Loucy (cell line): Measurements from ENCODE around the gene AGPAT1.

Experiments used
- EZH2phosphoT487 ChIP-seq: fragments of 200-600 bp; IDR thresholded peaks from 2 replicates; pipeline ENCODE4 v1.6.1; 2018; ENCODE audit warnings: antibody characterized with exemption, mild to moderate bottlenecking, moderate library complexity, borderline replicate concordance
- TF ChIP-seq, protein P1 (sequence below): fragments of 200-600 bp; sonication (generic); conservative IDR thresholded peaks from 2 replicates; pipeline ENCODE4 v1.5.1; 2014; ENCODE audit warnings: mild to moderate bottlenecking, antibody characterized with exemption, low read length

DNA sequence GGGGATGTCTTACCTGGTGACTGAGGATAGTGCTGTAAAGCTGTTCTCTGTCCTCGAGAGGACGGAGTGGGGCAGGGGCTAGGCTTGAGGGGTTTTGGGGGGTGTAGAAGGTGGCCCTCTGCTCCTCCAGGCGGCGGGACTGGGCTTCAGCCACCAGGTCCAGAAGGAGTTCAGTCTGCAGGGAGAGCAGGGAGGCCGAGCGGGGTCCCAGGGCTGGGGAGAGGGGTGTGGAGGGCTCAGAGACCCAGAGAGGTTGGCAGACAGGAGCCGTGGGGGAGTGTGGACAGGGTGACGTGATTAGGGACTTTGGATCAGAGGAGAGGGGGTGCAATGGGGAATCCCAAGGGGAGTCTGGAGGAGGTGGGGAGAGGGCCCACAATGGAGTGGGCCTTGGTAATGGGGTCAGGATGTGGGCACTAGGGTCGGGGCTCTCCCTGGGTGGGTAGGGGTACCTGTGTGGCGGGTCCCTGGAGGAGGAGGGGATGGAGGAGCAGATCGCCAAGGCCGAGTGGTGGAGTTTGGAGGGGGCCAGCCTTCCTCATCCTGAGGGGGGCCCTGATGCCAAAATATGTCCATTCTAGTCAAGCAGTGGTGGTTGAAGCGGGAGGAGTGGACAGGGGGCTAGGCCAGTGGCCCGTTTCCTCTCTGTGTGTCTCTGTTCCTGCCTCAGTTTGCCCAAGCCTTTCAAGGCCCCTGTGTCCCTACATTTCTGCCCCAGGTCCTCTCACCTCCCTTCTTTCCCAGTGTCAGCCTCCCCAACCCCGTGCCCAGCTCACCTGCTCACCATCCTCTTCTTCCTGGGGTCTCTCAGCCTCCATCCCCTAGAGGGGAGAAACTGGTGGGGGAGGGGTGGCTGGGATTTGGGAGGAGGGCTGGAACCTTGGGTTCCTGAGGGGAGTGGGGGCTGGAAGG is 16.1 kb upstream of the AGPAT1 start:
- TF ChIP-seq, protein P1, sequence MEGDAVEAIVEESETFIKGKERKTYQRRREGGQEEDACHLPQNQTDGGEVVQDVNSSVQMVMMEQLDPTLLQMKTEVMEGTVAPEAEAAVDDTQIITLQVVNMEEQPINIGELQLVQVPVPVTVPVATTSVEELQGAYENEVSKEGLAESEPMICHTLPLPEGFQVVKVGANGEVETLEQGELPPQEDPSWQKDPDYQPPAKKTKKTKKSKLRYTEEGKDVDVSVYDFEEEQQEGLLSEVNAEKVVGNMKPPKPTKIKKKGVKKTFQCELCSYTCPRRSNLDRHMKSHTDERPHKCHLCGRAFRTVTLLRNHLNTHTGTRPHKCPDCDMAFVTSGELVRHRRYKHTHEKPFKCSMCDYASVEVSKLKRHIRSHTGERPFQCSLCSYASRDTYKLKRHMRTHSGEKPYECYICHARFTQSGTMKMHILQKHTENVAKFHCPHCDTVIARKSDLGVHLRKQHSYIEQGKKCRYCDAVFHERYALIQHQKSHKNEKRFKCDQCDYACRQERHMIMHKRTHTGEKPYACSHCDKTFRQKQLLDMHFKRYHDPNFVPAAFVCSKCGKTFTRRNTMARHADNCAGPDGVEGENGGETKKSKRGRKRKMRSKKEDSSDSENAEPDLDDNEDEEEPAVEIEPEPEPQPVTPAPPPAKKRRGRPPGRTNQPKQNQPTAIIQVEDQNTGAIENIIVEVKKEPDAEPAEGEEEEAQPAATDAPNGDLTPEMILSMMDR, result no peak
- no peak for TF ChIP-seq EZH2phosphoT487
